IMR-90 (cell line): Measurements from ENCODE around the gene ENO3. TPM values are rescaled to one million over a fixed set of nuclear protein-coding genes. Genes with fewer than 3 reads are reported as not detected.
A peak's percentile ranks its signal among the peaks of the same experiment; 100 is the strongest.

Experiments
- ATAC-seq: fragments of 200-7000 bp; cut with Tn5 transposase; 2 replicates; pipeline ENCODE4 v1.9.1; 2020; ENCODE audit warnings: low read depth, mild to moderate bottlenecking, moderate library complexity
- BruUV-seq: library from RNA; stranded (reverse); fragments of 400-500 nt; replicated peaks from 2 replicates; lab custom pipeline; 2021; lab: Mats Ljungman, UMichigan
- CTCF ChIA-PET: fragments of 300-600 bp; formaldehyde crosslinking; extraction: SDS; loops from one replicate; lab custom pipeline; 2021; ENCODE audit warnings: antibody characterized with exemption; lab: Yijun Ruan, JAX
- POLR2A ChIA-PET: fragments of 300-600 bp; sonication (Branson Sonifier 250); formaldehyde crosslinking; loops from one replicate; lab custom pipeline; 2022; ENCODE audit warnings: antibody characterized with exemption; ENCODE audit not compliant: unreplicated experiment; lab: Charles Lee
- DNase-seq: peaks from one replicate; pipeline ENCODE4 v3.0.0; 2013
- H2AFZ ChIP-seq: replicated peaks from 2 replicates; pipeline ENCODE3; 2013; ENCODE audit warnings: low read length, mild to moderate bottlenecking; ENCODE audit not compliant: poor library complexity
- H2AK5ac ChIP-seq: 2 replicates; pipeline ENCODE4 v1.6.1; 2013; ENCODE audit warnings: low read depth, low read length, inconsistent platforms
- H2AK9ac ChIP-seq: replicated peaks from 2 replicates; pipeline ENCODE3; 2013; ENCODE audit warnings: mild to moderate bottlenecking, low read depth, low read length, moderate library complexity; ENCODE audit not compliant: poor library complexity
- H2BK120ac ChIP-seq: 2 replicates; pipeline ENCODE4 v1.6.1; 2013; ENCODE audit warnings: low read depth, low read length, inconsistent platforms
- H2BK15ac ChIP-seq: 3 replicates; pipeline ENCODE4 v1.6.1; 2013; ENCODE audit warnings: low read depth, low read length, inconsistent platforms
- H2BK20ac ChIP-seq: 2 replicates; pipeline ENCODE4 v1.6.1; 2013; ENCODE audit warnings: low read depth, mild to moderate bottlenecking, inconsistent platforms, low read length, moderate library complexity
- H2BK5ac ChIP-seq: 2 replicates; pipeline ENCODE4 v1.6.1; 2013; ENCODE audit warnings: mild to moderate bottlenecking, low read depth, low read length, inconsistent platforms; ENCODE audit not compliant: poor library complexity, severe bottlenecking
- H3K14ac ChIP-seq: replicated peaks from 2 replicates; pipeline ENCODE4 v1.6.1; 2013; ENCODE audit warnings: low read depth, low read length, inconsistent platforms
- H3K18ac ChIP-seq: 2 replicates; pipeline ENCODE4 v1.6.1; 2013; ENCODE audit warnings: low read depth, low read length, control low read depth
- H3K23ac ChIP-seq: 2 replicates; pipeline ENCODE4 v1.6.1; 2013; ENCODE audit warnings: low read depth, low read length, inconsistent platforms
- H3K27ac ChIP-seq: 2 replicates; pipeline ENCODE4 v1.5.1; 2013; ENCODE audit warnings: mild to moderate bottlenecking, control low read depth, low read length; ENCODE audit not compliant: insufficient read depth
- H3K27me3 ChIP-seq: 2 replicates; pipeline ENCODE4 v1.6.1; 2013; ENCODE audit warnings: low read length; ENCODE audit not compliant: control insufficient read depth, insufficient read depth
- H3K36me3 ChIP-seq: 2 replicates; pipeline ENCODE4 v1.6.1; 2013; ENCODE audit warnings: low read length, mixed read lengths; ENCODE audit not compliant: control insufficient read depth, insufficient read depth
- H3K4ac ChIP-seq: 2 replicates; pipeline ENCODE4 v1.6.1; 2013; ENCODE audit warnings: low read depth, low read length, inconsistent platforms
- H3K4me1 ChIP-seq: 2 replicates; pipeline ENCODE4 v1.6.1; 2013; ENCODE audit warnings: low read length, mixed read lengths; ENCODE audit not compliant: control insufficient read depth, insufficient read depth
- H3K4me2 ChIP-seq: 2 replicates; pipeline ENCODE4 v1.6.1; 2013; ENCODE audit warnings: low read depth, mild to moderate bottlenecking, control low read depth, low read length, moderate library complexity
- H3K4me3 ChIP-seq: 2 replicates; pipeline ENCODE4 v1.5.1; 2013; ENCODE audit warnings: low read depth, mild to moderate bottlenecking, control low read depth, low read length, moderate library complexity; ENCODE audit not compliant: insufficient read depth
- H3K56ac ChIP-seq: 2 replicates; pipeline ENCODE4 v1.6.1; 2013; ENCODE audit warnings: low read length, inconsistent platforms; ENCODE audit not compliant: insufficient read depth; ENCODE audit errors: extremely low read depth
- H3K79me1 ChIP-seq, 2 experiments: 2 replicates each; pipeline ENCODE4 v1.6.1; 2013; ENCODE audit warnings: low read length in 2 of 2, inconsistent platforms in 1 of 2, low read depth in 1 of 2
- H3K9ac ChIP-seq: 2 replicates; pipeline ENCODE4 v1.6.1; 2013; ENCODE audit warnings: low read depth, low read length, control low read depth
- H3K9me1 ChIP-seq: 2 replicates; pipeline ENCODE4 v1.6.1; 2013; ENCODE audit warnings: low read length, inconsistent platforms; ENCODE audit not compliant: insufficient read depth
- H3K9me3 ChIP-seq: 2 replicates; pipeline ENCODE4 v1.6.1; 2013; ENCODE audit warnings: low read length; ENCODE audit not compliant: control insufficient read depth, insufficient read depth
- H4K20me1 ChIP-seq: 2 replicates; pipeline ENCODE4 v1.6.1; 2013; ENCODE audit warnings: low read length, inconsistent platforms; ENCODE audit not compliant: insufficient read depth
- H4K5ac ChIP-seq: 2 replicates; pipeline ENCODE4 v1.6.1; 2013; ENCODE audit warnings: mild to moderate bottlenecking, low read depth, low read length, control low read depth
- H4K8ac ChIP-seq, 2 experiments: 2 replicates each; pipeline ENCODE4 v1.6.1; 2013; ENCODE audit warnings: low read depth in 2 of 2, low read length in 2 of 2, control low read depth in 1 of 2, inconsistent platforms in 1 of 2
- H4K91ac ChIP-seq: 2 replicates; pipeline ENCODE4 v1.6.1; 2013; ENCODE audit warnings: low read depth, low read length, inconsistent platforms; ENCODE audit not compliant: insufficient read depth
- BHLHE40 ChIP-seq: fragments of 150-350 bp; IDR thresholded peaks from 2 replicates; pipeline ENCODE4 v1.6.1; 2016; ENCODE audit warnings: mild to moderate bottlenecking, low read depth, low read length
- CHD1 ChIP-seq: IDR thresholded peaks from 2 replicates; pipeline ENCODE4 v1.6.1; 2012; ENCODE audit warnings: low read depth, low read length, improper control_type of control experiment
- MAZ ChIP-seq: IDR thresholded peaks from 2 replicates; pipeline ENCODE4 v1.6.1; 2012; ENCODE audit warnings: low read depth, mild to moderate bottlenecking, low read length, improper control_type of control experiment, moderate library complexity, borderline replicate concordance
- MXI1 ChIP-seq: IDR thresholded peaks from 2 replicates; pipeline ENCODE4 v1.6.1; 2012; ENCODE audit warnings: low read depth, mild to moderate bottlenecking, low read length, moderate library complexity, borderline replicate concordance
- NFE2L2 ChIP-seq: fragments of 150-350 bp; IDR thresholded peaks from 2 replicates; pipeline ENCODE4 v1.6.1; 2016; ENCODE audit warnings: low read depth, mild to moderate bottlenecking, low read length
- RCOR1 ChIP-seq: IDR thresholded peaks from 2 replicates; pipeline ENCODE4 v1.6.1; 2012; ENCODE audit warnings: mild to moderate bottlenecking, low read length, improper control_type of control experiment; ENCODE audit not compliant: insufficient replicate concordance
- SMC3 ChIP-seq: fragments of 150-350 bp; IDR thresholded peaks from 2 replicates; pipeline ENCODE4 v1.6.1; 2016; ENCODE audit warnings: low read depth, mild to moderate bottlenecking, antibody characterized with exemption, low read length, moderate library complexity
- USF2 ChIP-seq: fragments of 150-350 bp; IDR thresholded peaks from 2 replicates; pipeline ENCODE4 v1.6.1; 2017; ENCODE audit warnings: mild to moderate bottlenecking, antibody characterized with exemption, low read length, low read depth
- WGBS, 2 experiments: methylation state at CpG; one replicate each; pipeline versions ENCODE4 v1.1.5 to v1.1.7; 2013; ENCODE audit warnings: missing lambda C conversion rate in 2 of 2; ENCODE audit not compliant: insufficient read length in 1 of 2; ENCODE audit errors: extremely low coverage in 2 of 2; 5-methylcytosine and 5-hydroxymethylcytosine counted together
- dilution Hi-C: fragments of 300-500 bp; cut with HindIII; formaldehyde crosslinking; loops from one replicate; pipeline ENCODE4 v1.14.3; 2018; ENCODE audit warnings: low sequenced_read_pairs; ENCODE audit not compliant: unreplicated experiment
- in situ Hi-C: fragments of 300-500 bp; cut with MboI; formaldehyde crosslinking; loops from 3 replicates; pipeline ENCODE4 v1.14.3; 2019; ENCODE audit warnings: low sequenced_read_pairs, inconsistent platforms, mixed read lengths
- intact Hi-C: fragments of 100-400 bp; cut with micrococcal nuclease; formaldehyde crosslinking; loops from 2 replicates; pipeline ENCODE4 v1.10.0; 2022
- polyA plus RNA-seq, 3 experiments: library from polyadenylated mRNA; depleted of rRNA; stranded (reverse); fragments of >200 nt; gene quantifications; 2 replicates each; pipeline ENCODE4 v1.2.3, GENCODE V29; 2012; ENCODE audit warnings: low replicate concordance in 1 of 3
- total RNA-seq: library from RNA; depleted of rRNA; stranded (reverse); fragments of >200 nt; gene quantifications from 2 replicates; pipeline ENCODE4 v1.2.3, GENCODE V29; 2012

The ENO3 gene
- total and polyA plus RNA-seq, 2 of the 4 experiments (the other 2 are of a cell fraction) = 1.4 to 5.1 TPM

- Histone ChIP-seq H3K9me1 (peaks cover 15% of the 10 kb centered on the region; the same call in 1 of the 2 replicates), H2BK15ac (no peak overlapping the region), H3K4me3 (peak overlapping the region; percentile 68), H3K4me2 (peak overlapping the region; percentile 72), H3K14ac (peak overlapping the region; percentile 69), H4K5ac (peak overlapping the region; percentile 72; the same call in 1 of the 2 replicates), H2BK120ac (no peak overlapping the region), H3K23ac (peak overlapping the region; percentile 79; the same call in 1 of the 2 replicates), H3K27ac (peak overlapping the region; percentile 78), H3K36me3 (peaks cover 53% of the 10 kb centered on the region), H3K4me1 (peaks cover 19% of the 10 kb centered on the region), H2AK5ac (peak overlapping the region; percentile 93), H2AFZ (no peak overlapping the region), H3K9ac (peak overlapping the region; percentile 84), H4K91ac (no peak overlapping the region), H3K79me1 (peaks cover 22 to 65% of the 10 kb centered on the region in 2 experiments; a peak in 3 of 4 replicates), H4K20me1 (peaks cover 51% of the 10 kb centered on the region), H3K9me3 (no peaks in the 10 kb centered on the region), H3K4ac (peak overlapping the region; percentile 92), H4K8ac (peak overlapping the region; percentile 82 to 99; a peak in 3 of 4 replicates), H2BK5ac (peak overlapping the region; percentile 55), H2AK9ac (peak overlapping the region; percentile 99), H3K18ac (no peak overlapping the region), H3K27me3 (no peaks in the 10 kb centered on the region), H2BK20ac (no peak overlapping the region), H3K56ac (0 out of 2 replicates have a peak overlapping the region, but pooled peaks have one; percentile 31)
- no peak for ATAC-seq
- no TSS peak for BruUV-seq
- CTCF ChIA-PET = no interaction called here
- in situ Hi-C loops = no loop called here
- WGBS, 2 experiments = 49% methylated on average over 3 of the region's 4 CpGs; no CpG with 5 or more reads in 1 of the 2 experiments
- POLR2A ChIA-PET = no interaction called here
- intact Hi-C loops = no loop called here
- DNase-seq = no peak
- dilution Hi-C loops = no loop called here
- TF ChIP-seq NFE2L2 (no peak), MXI1 (no peak), SMC3 (no peak), RCOR1 (no peak), BHLHE40 (no peak), MAZ (no peak), USF2 (no peak), CHD1 (no peak)
These were observed 9.7 kb upstream of the ENO3 start for GRCh38 chr17:4941319-4941610.
